Measurements from ENCODE around the gene VPS16. TPM values are rescaled to one million over a fixed set of nuclear protein-coding genes. Genes with fewer than 3 reads are reported as not detected.
"Not testable (repeated sequence)": the region's sequence is repeated elsewhere in the genome, so short reads cannot be mapped to it uniquely, and the experiment has no call there.

VPS16 gene
- total RNA-seq, 4 donors from 2014 or later = 24.0 to 34.0 (median 27.7) TPM

- DNase-seq (ENCODE audit: low spot score) (no peak), ATAC-seq (ENCODE audit: low FRiP score) (no peak)
- TF ChIP-seq CTCF (IDR thresholded peaks at IDR 0.05) = no peak
Measured at GRCh38 chr20:2806351-2806701, 34.2 kb upstream of the VPS16 start.

GRCh38 chr20:2807019-2807418, 33.5 kb upstream of the VPS16 start:
- no peak for ATAC-seq (ENCODE audit: low FRiP score)
- TF ChIP-seq CTCF (IDR thresholded peaks at IDR 0.05) = no peak

GRCh38 chr20:2807929-2808328, 32.6 kb upstream of the VPS16 start:
- ATAC-seq (ENCODE audit: low FRiP score); DNase-seq (ENCODE audit: low spot score): not testable (repeated sequence)

More at GRCh38 chr20:2807019-2807418, 33.5 kb upstream of the VPS16 start:
- no peak for DNase-seq (ENCODE audit: low spot score)

- ATAC-seq (ENCODE audit: low FRiP score) (no peak), DNase-seq (ENCODE audit: low spot score) (no peak)
- TF ChIP-seq CTCF (IDR thresholded peaks at IDR 0.05) = no peak
Measured at GRCh38 chr20:2809690-2810089, 30.9 kb upstream of the VPS16 start.

GRCh38 chr20:2812189-2812588, 28.4 kb upstream of the VPS16 start:
- ATAC-seq (ENCODE audit: low FRiP score) (no peak), DNase-seq (ENCODE audit: low spot score) (no peak)
- TF ChIP-seq CTCF (IDR thresholded peaks at IDR 0.05) = no peak

- no peak for ATAC-seq (ENCODE audit: low FRiP score)
Measured at GRCh38 chr20:2814076-2814475, 26.5 kb upstream of the VPS16 start.

GRCh38 chr20:2814587-2815051, 25.9 kb upstream of the VPS16 start, which contains the start of gene C20orf141:
C20orf141 (plus strand) TSS chr20:2814987; CDS start chr20:2815185, 198 bp downstream.
- ATAC-seq (ENCODE audit: low FRiP score) (peak; percentile 95), DNase-seq (ENCODE audit: low spot score) (peak; percentile 52)
- TF ChIP-seq CTCF (IDR thresholded peaks at IDR 0.05) = no peak

More at GRCh38 chr20:2814076-2814475, 26.5 kb upstream of the VPS16 start:
- no peak for TF ChIP-seq CTCF (IDR thresholded peaks at IDR 0.05)
- no peak for DNase-seq (ENCODE audit: low spot score)
